Caco-2 (cell line): ENCODE data around the gene TCEAL7. TPM values are rescaled to one million over a fixed set of nuclear protein-coding genes. Genes with fewer than 3 reads are reported as not detected.

Experiments used
- BruUV-seq: library from RNA; stranded (reverse); fragments of 400-500 nt; replicated peaks from 2 replicates; lab custom pipeline; 2021; lab: Mats Ljungman, UMichigan
- CTCF ChIA-PET: fragments of 300-600 bp; sonication (Branson Sonifier 250); formaldehyde crosslinking; loops from one replicate; lab custom pipeline; 2022; ENCODE audit warnings: antibody characterized with exemption; lab: Charles Lee
- POLR2A ChIA-PET: fragments of 300-600 bp; sonication (Branson Sonifier 250); formaldehyde crosslinking; loops from one replicate; lab custom pipeline; 2022; ENCODE audit warnings: antibody characterized with exemption; lab: Charles Lee
- DNase-seq, 2 experiments: peaks; one replicate each; pipeline versions ENCODE4 v3.0.0 to v3.0.0-alpha.2; 2020 to 2022
- H3K27me3 ChIP-seq: replicated peaks from 2 replicates; pipeline ENCODE4 v1.6.0; 2011; ENCODE audit warnings: low read length; ENCODE audit not compliant: control insufficient read depth, insufficient read depth
- H3K36me3 ChIP-seq: 2 replicates; pipeline ENCODE4 v1.5.1; 2011; ENCODE audit warnings: low read length; ENCODE audit not compliant: control insufficient read depth, insufficient read depth
- H3K4me1 ChIP-seq: fragments of 250-450 bp; sonication (Bioruptor Pico); 2 replicates; pipeline ENCODE4 v1.5.1; 2020; ENCODE audit warnings: mild to moderate bottlenecking
- H3K4me3 ChIP-seq: 2 replicates; pipeline ENCODE4 v1.5.1; 2011; ENCODE audit warnings: low read depth, mild to moderate bottlenecking, control low read depth, low read length
- H3K9me3 ChIP-seq: fragments of 250-450 bp; sonication (Bioruptor Pico); 2 replicates; pipeline ENCODE4 v1.5.1; 2020; ENCODE audit warnings: mild to moderate bottlenecking, moderate library complexity
- H3K27ac Mint-ChIP-seq: one replicate; pipeline ENCODE4 v1.8.0; 2022; ENCODE audit warnings: mixed read lengths; ENCODE audit not compliant: unreplicated experiment
- H3K27me3 Mint-ChIP-seq: one replicate; pipeline ENCODE4 v1.8.0; 2022; ENCODE audit warnings: mixed read lengths; ENCODE audit not compliant: insufficient read depth, unreplicated experiment
- H3K36me3 Mint-ChIP-seq: one replicate; pipeline ENCODE4 v1.8.0; 2022; ENCODE audit warnings: mild to moderate bottlenecking, mixed read lengths; ENCODE audit not compliant: insufficient read depth, unreplicated experiment
- H3K4me1 Mint-ChIP-seq: one replicate; pipeline ENCODE4 v1.8.0; 2022; ENCODE audit warnings: low read depth, mixed read lengths; ENCODE audit not compliant: unreplicated experiment
- H3K4me3 Mint-ChIP-seq: one replicate; pipeline ENCODE4 v1.8.0; 2022; ENCODE audit warnings: mild to moderate bottlenecking, moderate library complexity, mixed read lengths; ENCODE audit not compliant: unreplicated experiment
- H3K9me3 Mint-ChIP-seq: one replicate; pipeline ENCODE4 v1.8.0; 2022; ENCODE audit warnings: mixed read lengths; ENCODE audit not compliant: unreplicated experiment
- intact Hi-C: fragments of 100-400 bp; cut with micrococcal nuclease; formaldehyde crosslinking; loops from one replicate; pipeline ENCODE4 v1.10.0; 2022; ENCODE audit not compliant: unreplicated experiment
- total RNA-seq: library from RNA; stranded (reverse); gene quantifications from 2 replicates; pipeline ENCODE4 v1.2.3, GENCODE V29; 2022
- TF ChIP-seq, protein P1 (sequence below), 2 experiments: fragments of 200-600 bp in 1 of 2; IDR thresholded peaks; 1 replicate in 1 of 2; 2 replicates in 1 of 2; pipeline versions ENCODE4 v1.5.1 to v1.8.0; 2011 to 2022; ENCODE audit warnings: antibody characterized with exemption in 1 of 2, control low read depth in 1 of 2, inconsistent platforms in 1 of 2, low read depth in 1 of 2, low read length in 1 of 2, mild to moderate bottlenecking in 1 of 2, moderate library complexity in 1 of 2; ENCODE audit not compliant: insufficient read depth in 1 of 2, severe bottlenecking in 1 of 2, unreplicated experiment in 1 of 2

TCEAL7 gene
- total RNA-seq, 1 experiment from 2014 or later: not detected

DNA sequence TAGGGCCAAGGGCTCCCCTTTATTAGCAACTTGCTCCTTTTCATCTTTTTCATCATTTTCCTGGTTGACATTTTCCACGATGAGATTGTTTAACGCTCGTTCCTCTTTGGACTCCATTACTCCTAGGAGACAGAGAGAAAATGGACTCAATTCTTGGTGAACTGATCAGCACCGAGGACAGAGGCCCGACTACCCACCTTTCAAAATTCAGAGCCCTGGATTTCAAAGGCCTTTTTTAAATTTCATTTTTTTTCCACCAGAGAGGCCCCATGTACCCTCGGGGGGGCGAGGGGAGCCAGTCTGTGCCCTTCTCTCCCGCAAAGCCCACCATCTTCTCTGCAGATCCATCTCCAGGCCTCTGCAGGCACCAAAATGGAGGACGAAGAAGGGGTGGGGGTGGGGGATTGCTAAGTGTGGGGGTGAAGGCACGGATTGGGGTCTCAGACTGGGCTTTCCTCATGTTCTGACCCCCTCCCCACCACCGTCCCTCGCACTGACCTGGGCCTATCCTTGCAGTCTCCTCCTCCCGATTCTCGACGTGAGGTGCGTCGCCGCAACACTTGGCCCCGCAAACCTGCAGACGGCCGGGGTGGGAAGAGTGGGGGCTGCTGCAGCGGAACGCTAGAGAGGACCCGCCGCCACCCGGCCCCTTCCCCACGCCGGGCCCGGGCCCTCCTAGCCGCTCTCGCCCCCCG, 20.0 kb upstream of the TCEAL7 start:
- Mint-ChIP-seq H3K27ac (no peak overlapping the region), H3K9me3 (no peaks in the 10 kb centered on the region), H3K36me3 (peaks cover 6% of the 10 kb centered on the region), H3K27me3 (no peaks in the 10 kb centered on the region), H3K4me3 (peak overlapping the region; percentile 22), H3K4me1 (no peaks in the 10 kb centered on the region)
- Histone ChIP-seq H3K27me3 (no peaks in the 10 kb centered on the region), H3K4me1 (no peaks in the 10 kb centered on the region), H3K9me3 (no peaks in the 10 kb centered on the region), H3K4me3 (peak overlapping the region; percentile 57), H3K36me3 (no peaks in the 10 kb centered on the region)
- POLR2A ChIA-PET: no interaction called here
- intact Hi-C loops: no loop called here
- TF ChIP-seq, protein P1, sequence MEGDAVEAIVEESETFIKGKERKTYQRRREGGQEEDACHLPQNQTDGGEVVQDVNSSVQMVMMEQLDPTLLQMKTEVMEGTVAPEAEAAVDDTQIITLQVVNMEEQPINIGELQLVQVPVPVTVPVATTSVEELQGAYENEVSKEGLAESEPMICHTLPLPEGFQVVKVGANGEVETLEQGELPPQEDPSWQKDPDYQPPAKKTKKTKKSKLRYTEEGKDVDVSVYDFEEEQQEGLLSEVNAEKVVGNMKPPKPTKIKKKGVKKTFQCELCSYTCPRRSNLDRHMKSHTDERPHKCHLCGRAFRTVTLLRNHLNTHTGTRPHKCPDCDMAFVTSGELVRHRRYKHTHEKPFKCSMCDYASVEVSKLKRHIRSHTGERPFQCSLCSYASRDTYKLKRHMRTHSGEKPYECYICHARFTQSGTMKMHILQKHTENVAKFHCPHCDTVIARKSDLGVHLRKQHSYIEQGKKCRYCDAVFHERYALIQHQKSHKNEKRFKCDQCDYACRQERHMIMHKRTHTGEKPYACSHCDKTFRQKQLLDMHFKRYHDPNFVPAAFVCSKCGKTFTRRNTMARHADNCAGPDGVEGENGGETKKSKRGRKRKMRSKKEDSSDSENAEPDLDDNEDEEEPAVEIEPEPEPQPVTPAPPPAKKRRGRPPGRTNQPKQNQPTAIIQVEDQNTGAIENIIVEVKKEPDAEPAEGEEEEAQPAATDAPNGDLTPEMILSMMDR (IDR thresholded peaks at IDR 0.05; ENCODE audit: insufficient read depth in 1 of 2, low read depth in 1 of 2, low read length in 1 of 2, severe bottlenecking in 1 of 2, unreplicated experiment in 1 of 2): no peak
- no TSS peak for BruUV-seq
- CTCF ChIA-PET: no interaction called here
- no peak for DNase-seq

DNA sequence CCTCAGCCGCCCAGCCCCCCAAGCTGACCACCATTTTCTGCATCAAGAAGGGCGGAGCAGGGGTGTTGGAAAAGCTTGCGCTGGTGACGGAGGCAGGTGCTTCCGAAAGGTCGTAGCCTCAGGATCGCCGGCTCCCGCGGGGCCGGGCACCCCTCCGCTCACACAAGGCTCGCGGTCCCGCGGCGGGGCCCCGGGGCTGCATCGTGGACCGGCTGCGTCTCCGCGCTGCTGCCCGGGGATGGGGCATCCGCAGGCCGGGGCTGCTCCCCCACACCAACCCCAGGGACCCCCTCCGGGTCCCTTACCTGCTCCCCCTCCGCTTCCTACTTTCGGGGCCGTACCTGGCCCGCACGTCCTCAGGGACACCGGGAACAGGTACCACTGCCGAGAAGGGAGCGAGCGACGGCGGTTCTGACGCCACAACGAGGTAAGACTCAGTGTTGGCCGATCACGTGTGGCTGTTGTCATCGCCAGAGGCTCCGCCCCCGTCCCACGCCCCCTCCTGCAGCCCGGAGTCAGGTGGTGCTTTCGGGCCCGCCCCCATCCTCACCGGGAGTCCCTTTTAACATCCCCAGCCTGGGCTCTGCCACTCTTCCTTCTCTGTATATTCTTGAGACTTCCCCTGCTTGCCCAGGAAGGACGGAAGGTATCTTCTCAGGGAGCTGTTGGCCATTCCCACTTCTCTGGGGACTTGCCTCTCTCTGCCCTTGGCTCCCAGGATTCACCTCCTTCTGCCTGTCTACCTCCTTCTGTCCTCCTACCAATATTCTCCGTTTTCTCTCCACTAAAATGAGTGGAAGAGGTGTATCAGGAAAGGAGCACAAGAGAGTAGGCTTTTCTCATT, 19.3 kb upstream of the TCEAL7 start, which contains the start of gene BEX2:
BEX2 (minus strand) TSS at position 436 of the 844 bp plus-strand sequence. CDS start 1,014 bp downstream, outside the sequence.
- Histone ChIP-seq H3K4me1 (no peaks in the 10 kb centered on the region), H3K9me3 (no peaks in the 10 kb centered on the region), H3K36me3 (no peaks in the 10 kb centered on the region), H3K27me3 (no peaks in the 10 kb centered on the region), H3K4me3 (peak within 1 kb of the TSS; percentile 57)
- ChIA-PET POLR2A (no interaction called here), CTCF (no interaction called here)
- Mint-ChIP-seq H3K27me3 (no peaks in the 10 kb centered on the region), H3K27ac (no peak within 1 kb of the TSS), H3K36me3 (peaks cover 6% of the 10 kb centered on the region), H3K9me3 (no peaks in the 10 kb centered on the region), H3K4me1 (no peaks in the 10 kb centered on the region), H3K4me3 (peak within 1 kb of the TSS; percentile 72)
- intact Hi-C loops: no loop called here
- BruUV-seq: no TSS peak
- TF ChIP-seq, protein P1 (IDR thresholded peaks at IDR 0.05; ENCODE audit: insufficient read depth in 1 of 2, low read depth in 1 of 2, low read length in 1 of 2, severe bottlenecking in 1 of 2, unreplicated experiment in 1 of 2): no peak
- peak; percentile 83 to 87 for DNase-seq

DNA sequence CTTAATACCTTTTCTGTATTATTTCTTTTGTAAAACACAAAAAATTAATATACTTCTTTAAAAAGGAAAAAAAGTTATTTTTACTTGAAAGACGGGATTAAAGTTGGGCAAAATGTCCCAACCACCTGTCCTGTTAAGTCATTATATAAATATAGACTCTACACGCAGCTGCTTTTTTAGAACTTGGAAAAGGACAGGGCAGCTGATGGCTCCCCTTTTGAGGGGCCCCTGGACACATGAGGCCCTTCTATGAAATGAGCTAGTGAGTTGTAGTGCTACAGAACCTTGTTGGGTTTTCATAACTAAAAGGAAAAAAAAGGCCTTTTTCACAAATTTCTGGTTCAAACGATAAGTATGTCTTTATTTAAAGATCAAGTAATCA, 18.6 kb upstream of the TCEAL7 start:
- peak overlapping the region; percentile 57 for H3K4me3 ChIP-seq
- Mint-ChIP-seq H3K4me3 (peak overlapping the region; percentile 72), H3K36me3 (peaks cover 6% of the 10 kb centered on the region), H3K27me3 (no peaks in the 10 kb centered on the region), H3K4me1 (no peaks in the 10 kb centered on the region), H3K27ac (no peak overlapping the region), H3K9me3 (no peaks in the 10 kb centered on the region)
- H3K36me3 ChIP-seq: no peaks in the 10 kb centered on the region
- no peaks in the 10 kb centered on the region for H3K27me3 ChIP-seq
- intact Hi-C loops: no loop called here
- CTCF ChIA-PET: no interaction called here
- BruUV-seq: TSS peak; percentile 47
- no peaks in the 10 kb centered on the region for H3K4me1 ChIP-seq
- no peaks in the 10 kb centered on the region for H3K9me3 ChIP-seq
- TF ChIP-seq, protein P1 (IDR thresholded peaks at IDR 0.05; ENCODE audit: insufficient read depth in 1 of 2, low read depth in 1 of 2, low read length in 1 of 2, severe bottlenecking in 1 of 2, unreplicated experiment in 1 of 2): no peak
- no peak for DNase-seq
- POLR2A ChIA-PET: no interaction called here
